GM20431 (cell line): Measurements from ENCODE around the gene NDUFAF8.

Experiments used
- in situ Hi-C: fragments of 300-500 bp; cut with MseI, MboI; formaldehyde crosslinking; loops from one replicate; pipeline ENCODE4 v1.15.0; 2020; ENCODE audit warnings: low sequenced_read_pairs; ENCODE audit not compliant: unreplicated experiment

The NDUFAF8 gene

GRCh38 chr17:81200201-81200600 is 38.9 kb upstream of the NDUFAF8 start:
- in situ Hi-C loops, result no loop called here

- in situ Hi-C loops, result no loop called here
Measured at GRCh38 chr17:81200695-81201580, 38.2 kb upstream of the NDUFAF8 start.

DNA sequence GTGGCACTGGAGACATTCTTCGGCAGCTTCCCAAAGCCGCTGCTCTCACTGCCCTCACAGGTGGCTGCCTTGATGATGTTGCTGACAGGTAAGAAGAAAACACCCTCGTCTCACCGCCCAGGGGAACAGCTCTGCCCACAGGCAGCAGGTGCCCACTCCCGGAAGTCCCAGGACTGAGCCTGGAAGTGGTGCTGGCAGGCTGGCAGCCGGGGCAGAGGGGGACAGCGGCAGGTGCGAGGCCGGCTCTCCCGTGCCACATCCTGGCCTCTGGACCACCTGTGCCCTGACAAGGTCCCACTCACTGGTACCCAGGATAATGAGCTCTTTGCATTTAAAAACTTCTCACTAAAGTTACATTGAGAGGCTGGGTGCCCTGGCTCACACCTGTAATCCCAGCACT is 36.8 kb upstream of the NDUFAF8 start:
- in situ Hi-C loops, result no loop called here

- in situ Hi-C loops, result no loop called here
Measured at GRCh38 chr17:81203136-81203535, 36.0 kb upstream of the NDUFAF8 start.

DNA sequence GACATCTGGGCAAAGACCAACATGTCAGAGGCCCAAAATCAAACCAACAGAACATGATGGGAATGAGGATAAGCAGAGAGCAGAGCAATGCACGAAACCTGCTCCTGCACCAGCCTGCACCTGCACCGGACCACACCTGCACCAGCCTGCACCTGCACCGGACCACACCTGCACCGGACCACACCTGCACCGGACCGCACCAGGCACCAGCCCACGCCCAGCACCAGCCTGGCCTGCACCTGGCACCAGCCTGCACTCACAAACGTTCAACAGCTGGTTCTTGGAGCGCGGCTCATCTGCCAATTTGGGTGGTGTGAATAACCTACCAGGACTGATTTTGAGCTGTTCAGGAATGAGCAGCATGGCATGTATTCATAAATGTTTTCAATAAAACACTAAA is 34.5 kb upstream of the NDUFAF8 start:
- in situ Hi-C loops, result no loop called here

DNA sequence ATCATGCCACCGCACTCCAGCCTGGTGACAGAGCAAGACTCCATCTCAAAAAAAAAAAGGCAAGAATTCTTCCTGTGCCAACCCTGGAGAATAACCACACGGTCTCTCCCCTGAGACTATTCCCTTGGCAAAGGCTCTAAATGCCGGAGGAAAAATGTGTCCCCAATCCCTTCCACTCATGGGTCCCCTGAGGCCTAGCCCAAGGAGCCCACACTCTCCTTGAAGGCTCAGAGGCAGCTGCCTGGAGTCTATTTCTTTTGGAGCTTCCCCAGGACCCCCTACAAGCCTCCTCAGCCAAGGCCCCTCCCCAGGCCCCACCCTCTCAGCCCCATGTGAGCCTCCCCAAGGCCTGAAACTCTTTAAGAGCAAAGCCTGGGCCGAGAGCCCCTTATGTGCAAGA is 33.0 kb upstream of the NDUFAF8 start:
- in situ Hi-C loops, result no loop called here

DNA sequence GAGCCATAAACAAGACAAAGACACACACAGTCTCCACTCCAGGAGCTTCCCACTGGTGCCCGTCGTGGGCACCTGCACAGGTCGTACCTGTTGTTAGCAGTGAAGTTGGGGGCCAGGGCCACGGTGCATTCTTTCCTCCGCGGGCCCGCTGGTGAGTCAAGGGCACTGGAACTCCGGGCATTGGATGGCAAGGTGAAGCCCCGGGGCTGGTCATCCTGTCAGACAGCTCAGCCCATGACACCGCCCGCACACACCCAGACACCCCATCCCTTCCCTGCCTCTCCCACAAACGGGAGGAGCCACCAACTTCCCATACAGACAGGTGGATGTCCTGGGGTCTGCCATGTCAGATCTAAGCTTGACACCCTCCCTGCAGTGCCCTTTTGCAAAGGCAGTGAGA is 32.5 kb upstream of the NDUFAF8 start:
- in situ Hi-C loops, result no loop called here

GRCh38 chr17:81207610-81208581 is 31.2 kb upstream of the NDUFAF8 start:
- in situ Hi-C loops, result no loop called here

- in situ Hi-C loops, result no loop called here
Measured at GRCh38 chr17:81208651-81209050, 30.5 kb upstream of the NDUFAF8 start.

GRCh38 chr17:81209141-81209540 is 30.0 kb upstream of the NDUFAF8 start:
- in situ Hi-C loops, result no loop called here

- in situ Hi-C loops, result no loop called here
Measured at GRCh38 chr17:81210466-81210865, 28.7 kb upstream of the NDUFAF8 start.

DNA sequence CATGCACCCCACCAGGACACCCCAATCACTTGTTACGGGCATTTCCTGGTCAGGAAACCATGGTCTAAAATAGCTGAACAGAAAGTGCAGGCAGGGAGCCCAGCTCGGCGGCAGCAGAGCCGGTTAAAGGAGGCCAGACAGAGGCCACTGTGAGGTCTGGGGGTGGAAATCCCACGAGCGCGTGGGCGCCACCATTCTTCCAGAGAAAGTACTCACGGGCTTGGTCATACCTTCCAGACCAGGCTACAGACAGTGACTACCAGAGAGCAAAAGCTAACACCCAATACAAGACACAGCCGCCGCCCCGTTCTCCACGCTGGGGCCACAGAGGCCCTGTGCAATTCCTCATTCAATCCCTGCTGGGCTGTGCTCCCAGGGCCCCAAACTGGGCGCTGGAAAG is 28.2 kb upstream of the NDUFAF8 start:
- in situ Hi-C loops, result no loop called here

DNA sequence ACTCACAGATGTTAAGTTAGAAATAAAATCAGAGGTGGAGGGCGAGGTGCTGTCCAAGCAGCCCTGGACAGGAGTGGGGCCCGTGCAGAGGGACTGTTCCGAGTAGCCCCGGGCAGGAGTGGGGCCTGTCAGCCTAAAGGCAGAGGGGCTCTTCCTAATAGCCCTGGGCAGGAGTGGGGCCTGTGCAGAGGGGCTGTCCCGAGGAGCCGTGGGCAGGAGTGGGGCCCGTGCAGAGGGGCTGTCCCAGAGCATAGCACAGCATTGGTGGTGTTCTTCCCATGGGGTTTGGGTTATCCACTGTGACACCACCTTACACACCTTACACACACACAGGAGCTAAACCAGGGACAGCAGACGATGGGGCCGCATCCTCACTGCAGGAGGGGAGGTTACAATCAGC is 26.8 kb upstream of the NDUFAF8 start:
- in situ Hi-C loops, result no loop called here

- in situ Hi-C loops, result no loop called here
Measured at GRCh38 chr17:81213978-81214377, 25.1 kb upstream of the NDUFAF8 start.

DNA sequence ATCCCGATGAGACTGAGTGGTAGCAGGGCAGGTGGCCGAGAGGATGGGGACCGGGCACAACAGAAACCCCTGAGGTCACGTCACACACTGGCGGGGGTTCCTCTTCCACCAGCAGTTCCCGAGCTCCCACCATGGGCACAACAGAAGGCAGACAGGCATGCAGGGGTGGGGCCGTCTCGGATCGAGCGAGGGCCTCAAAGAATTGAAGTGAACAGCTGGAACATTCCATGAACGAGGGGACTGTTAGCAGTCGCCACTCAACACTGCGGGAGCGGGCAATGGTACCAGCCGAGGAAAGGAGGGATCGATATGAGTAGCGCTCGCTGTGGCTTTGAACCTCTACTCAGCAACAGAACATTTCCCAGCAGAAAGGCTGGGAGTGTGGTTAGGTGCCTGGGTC is 21.6 kb upstream of the NDUFAF8 start:
- in situ Hi-C loops, result no loop called here

DNA sequence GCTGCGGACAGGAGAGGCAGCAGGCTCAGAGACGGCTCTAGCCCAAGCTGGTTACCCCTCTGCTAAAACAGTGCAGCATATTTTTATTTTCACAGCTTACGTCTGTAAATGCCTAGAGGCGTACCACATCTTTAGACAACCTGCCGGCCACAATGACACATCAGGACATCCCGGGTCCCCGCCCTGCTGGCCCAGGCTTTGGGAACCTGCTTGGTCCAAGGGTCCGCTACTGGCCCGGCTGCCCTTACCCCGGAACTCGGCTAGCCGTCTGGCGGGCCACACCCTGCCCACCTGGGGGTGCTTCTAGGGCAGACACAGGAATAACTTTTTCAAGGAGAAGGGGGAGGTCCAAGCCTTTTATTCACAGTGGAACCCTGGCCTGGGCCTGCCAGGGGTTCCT is 20.7 kb upstream of the NDUFAF8 start:
- in situ Hi-C loops, result no loop called here

GRCh38 chr17:81218991-81219390 is 20.1 kb upstream of the NDUFAF8 start:
- in situ Hi-C loops, result no loop called here

DNA sequence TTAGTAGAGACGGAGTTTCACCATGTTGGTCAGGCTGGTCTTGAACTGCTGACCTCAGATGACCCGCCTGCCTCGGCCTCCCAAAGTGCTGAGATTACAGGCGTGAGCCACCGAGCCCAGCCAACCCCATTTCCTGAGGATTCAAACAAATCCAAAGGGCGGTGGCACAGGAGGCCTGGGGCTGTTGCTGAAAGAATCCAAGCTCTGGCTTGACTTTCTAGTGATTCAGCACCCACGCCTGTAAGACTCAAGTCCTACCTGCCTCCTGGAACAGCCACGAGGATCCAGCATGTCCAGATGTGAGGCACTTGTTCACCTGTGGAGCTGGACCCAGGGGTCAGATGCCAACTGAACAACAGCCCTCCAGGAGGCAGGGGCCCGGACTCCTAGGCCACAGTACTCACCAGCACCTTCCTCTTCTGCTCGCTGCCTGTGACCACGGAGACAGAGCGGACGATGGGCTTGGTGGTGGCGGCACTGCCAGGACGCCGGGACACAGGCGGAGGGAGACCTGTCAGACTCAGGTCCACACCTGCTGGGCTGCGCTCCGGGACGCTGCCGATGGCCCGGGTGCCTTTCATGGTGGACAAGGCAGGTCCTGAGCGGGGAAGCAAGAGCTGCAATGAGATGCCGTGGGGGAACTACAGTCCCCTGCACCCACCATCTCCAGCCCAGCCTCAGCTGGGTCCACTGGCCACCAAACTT is 19.5 kb upstream of the NDUFAF8 start:
- in situ Hi-C loops, result no loop called here

GRCh38 chr17:81221371-81221841 is 17.7 kb upstream of the NDUFAF8 start:
- in situ Hi-C loops, result no loop called here
